ENCODE results near the gene CT45A9. TPM values are rescaled to one million over a fixed set of nuclear protein-coding genes. Genes with fewer than 3 reads are reported as not detected.

Gene CT45A9
- total RNA-seq, 2 donors from 2014 or later, result not detected

Other genes with a start within 250 kb of the CT45A9 start
- not detected for gene CT45A1, start 158.2 kb downstream of the CT45A9 start, total RNA-seq
- gene CT45A3, start 103.6 kb downstream of the CT45A9 start, total RNA-seq, result not detected
- not detected for gene CT45A5, start 86.3 kb downstream of the CT45A9 start, total RNA-seq
- not detected for gene CT45A6, start 69.0 kb downstream of the CT45A9 start, total RNA-seq
- not detected for gene CT45A2, start 51.8 kb downstream of the CT45A9 start, total RNA-seq
- not detected for gene CT45A7, start 34.5 kb downstream of the CT45A9 start, total RNA-seq
- gene CT45A8, start 17.3 kb downstream of the CT45A9 start, total RNA-seq, result not detected
- gene CT45A10, start 21.6 kb upstream of the CT45A9 start, total RNA-seq, result not detected
- gene SAGE1, start 21.9 kb upstream of the CT45A9 start, total RNA-seq, result not detected
- 10 to 100 TPM; 27.0 to 29.9 TPM for gene MMGT1, start 102.2 kb upstream of the CT45A9 start, total RNA-seq
- 10 to 100 TPM; 23.9 to 26.3 TPM for gene SLC9A6, start 113.6 kb upstream of the CT45A9 start, total RNA-seq

All from T-helper 17 cell (primary cell).